HCT116 (cell line): ENCODE results near the gene TAF3. TPM values are rescaled to one million over a fixed set of nuclear protein-coding genes. Genes with fewer than 3 reads are reported as not detected.

Source experiments
- ATAC-seq: fragments of 200-7000 bp; cut with Tn5 transposase; 2 replicates; pipeline ENCODE4 v1.9.1; 2020; ENCODE audit warnings: mild to moderate bottlenecking, moderate library complexity
- BruUV-seq: library from RNA; stranded (reverse); fragments of 400-500 nt; replicated peaks from 2 replicates; lab custom pipeline; 2021; lab: Mats Ljungman, UMichigan
- CTCF ChIA-PET: fragments of 300-600 bp; sonication (Branson Sonifier 250); formaldehyde crosslinking; loops from one replicate; lab custom pipeline; 2021; ENCODE audit warnings: antibody characterized with exemption; lab: Charles Lee
- POLR2A ChIA-PET: fragments of 300-600, 350-600 bp; sonication (Branson Sonifier 250); formaldehyde crosslinking; loops from one replicate; lab custom pipeline; 2021; ENCODE audit warnings: antibody characterized with exemption; lab: Charles Lee
- RAD21 ChIA-PET, 2 experiments: fragments of 300-600 bp; sonication (Branson Sonifier 250); formaldehyde crosslinking; loops; one replicate each; lab custom pipeline; 2023; ENCODE audit warnings: low total read pairs in 2 of 2; ENCODE audit not compliant: uncharacterized antibody in 2 of 2, unreplicated experiment in 2 of 2, low non-redundant PET in 1 of 2; lab: Charles Lee
- DNase-seq: peaks from one replicate; pipeline ENCODE4 v3.0.0-alpha.2; 2010; ENCODE audit warnings: low read depth, low spot score
- H2AFZ ChIP-seq: fragments of 200-600 bp; shearing (Covaris generic), sonication (generic); 2 replicates; pipeline ENCODE4 v1.6.1; 2017; ENCODE audit warnings: low read depth, mixed run types, mixed read lengths, antibody characterized with exemption, low read length; ENCODE audit not compliant: poor library complexity, severe bottlenecking
- H3K27ac ChIP-seq: 2 replicates; pipeline ENCODE4 v1.5.1; 2012; ENCODE audit warnings: low read depth, low read length
- H3K27me3 ChIP-seq: fragments of 200-600 bp; sonication (generic); 2 replicates; pipeline ENCODE4 v1.6.1; 2016; ENCODE audit warnings: mixed run types, low read length, mixed read lengths; ENCODE audit not compliant: insufficient read depth
- H3K36me3 ChIP-seq, 2 experiments: fragments of 200-500 bp in 1 of 2; fragments of 200-600 bp in 1 of 2; sonication (Bioruptor generic) in 1 of 2; sonication (generic) in 1 of 2; 2 replicates each; pipeline versions ENCODE4 v1.5.1 to v1.6.1; 2014 to 2016; ENCODE audit warnings: low read length in 2 of 2, inconsistent platforms in 1 of 2, mixed read lengths in 1 of 2, mixed run types in 1 of 2; ENCODE audit not compliant: insufficient read depth in 2 of 2, control insufficient read depth in 1 of 2
- H3K4me1 ChIP-seq, 2 experiments: fragments of 200-600 bp in 1 of 2; sonication (generic) in 1 of 2; 2 replicates each; pipeline versions ENCODE4 v1.5.1 to v1.6.1; 2012 to 2017; ENCODE audit warnings: low read length in 2 of 2, inconsistent platforms in 1 of 2, mild to moderate bottlenecking in 1 of 2, mixed read lengths in 1 of 2, mixed run types in 1 of 2, moderate library complexity in 1 of 2; ENCODE audit not compliant: insufficient read depth in 2 of 2, control insufficient read depth in 1 of 2
- H3K4me2 ChIP-seq: fragments of 200-600 bp; sonication (generic); 2 replicates; pipeline ENCODE4 v1.6.1; 2017; ENCODE audit warnings: mixed run types, low read length, mixed read lengths
- H3K4me3 ChIP-seq, 2 experiments: fragments of 200-600 bp in 1 of 2; sonication (generic) in 1 of 2; replicated peaks in 1 of 2; 2 replicates each; pipeline ENCODE4 v1.5.1; 2011 to 2016; ENCODE audit warnings: low read length in 2 of 2, control low read depth in 1 of 2, low read depth in 1 of 2, mild to moderate bottlenecking in 1 of 2, mixed read lengths in 1 of 2, mixed run types in 1 of 2
- H3K79me2 ChIP-seq: fragments of 200-600 bp; sonication (generic); 2 replicates; pipeline ENCODE4 v1.6.1; 2017; ENCODE audit warnings: mild to moderate bottlenecking, mixed run types, low read length, moderate library complexity, mixed read lengths; ENCODE audit not compliant: insufficient read depth
- H3K9ac ChIP-seq: fragments of 200-600 bp; sonication (generic); 2 replicates; pipeline ENCODE4 v1.6.1; 2016; ENCODE audit warnings: low read length, mixed read lengths
- H3K9me2 ChIP-seq: fragments of 200-600 bp; sonication (generic), shearing (Covaris generic); 2 replicates; pipeline ENCODE4 v1.6.1; 2017; ENCODE audit warnings: mixed run types, mild to moderate bottlenecking, moderate library complexity; ENCODE audit not compliant: insufficient read depth
- H3K9me3 ChIP-seq, 2 experiments: fragments of 200-500 bp in 1 of 2; fragments of 200-600 bp in 1 of 2; sonication (Bioruptor generic) in 1 of 2; sonication (generic) in 1 of 2; 2 replicates each; pipeline ENCODE4 v1.6.1; 2014 to 2017; ENCODE audit warnings: low read length in 2 of 2, mixed read lengths in 2 of 2, inconsistent platforms in 1 of 2, low read depth in 1 of 2, mild to moderate bottlenecking in 1 of 2, mixed run types in 1 of 2, moderate library complexity in 1 of 2; ENCODE audit not compliant: control insufficient read depth in 1 of 2, insufficient read depth in 1 of 2
- H4K20me1 ChIP-seq: fragments of 200-600 bp; sonication (generic), shearing (Covaris generic); 2 replicates; pipeline ENCODE4 v1.6.1; 2017; ENCODE audit warnings: mixed run types, mild to moderate bottlenecking, moderate library complexity; ENCODE audit not compliant: insufficient read depth
- ATF3 ChIP-seq: IDR thresholded peaks from 2 replicates; pipeline ENCODE4 v1.6.1; 2012
- CEBPB ChIP-seq: IDR thresholded peaks from 2 replicates; pipeline ENCODE4 v1.6.1; 2012; ENCODE audit warnings: low read depth
- EGR1 ChIP-seq: IDR thresholded peaks from 2 replicates; pipeline ENCODE4 v1.6.1; 2012; ENCODE audit warnings: low read depth
- ELF1 ChIP-seq: IDR thresholded peaks from 2 replicates; pipeline ENCODE4 v1.6.1; 2012; ENCODE audit warnings: low read depth, borderline replicate concordance
- EZH2 ChIP-seq: fragments of 200-600 bp; sonication (generic); IDR thresholded peaks from 2 replicates; pipeline ENCODE4 v1.6.1; 2017; ENCODE audit warnings: antibody characterized with exemption, mixed run types
- FOSL1 ChIP-seq: IDR thresholded peaks from 2 replicates; pipeline ENCODE4 v1.6.1; 2012; ENCODE audit warnings: low read depth
- POLR2A ChIP-seq: IDR thresholded peaks from 2 replicates; pipeline ENCODE4 v1.7.0; 2011; ENCODE audit warnings: borderline replicate concordance; ENCODE audit not compliant: insufficient read depth, insufficient read length; ENCODE audit errors: extremely low read depth
- POLR2AphosphoS5 ChIP-seq: IDR thresholded peaks from 2 replicates; pipeline ENCODE4 v1.6.1; 2011; ENCODE audit warnings: mild to moderate bottlenecking, low read depth, low read length, moderate library complexity
- REST ChIP-seq: IDR thresholded peaks from 2 replicates; pipeline ENCODE4 v1.6.1; 2012; ENCODE audit warnings: low read depth
- SP1 ChIP-seq: IDR thresholded peaks from 2 replicates; pipeline ENCODE4 v1.6.1; 2012; ENCODE audit warnings: low read depth
- SRF ChIP-seq: IDR thresholded peaks from 2 replicates; pipeline ENCODE4 v1.6.1; 2012; ENCODE audit warnings: low read depth
- ZFX ChIP-seq: fragments of 450-650 bp; IDR thresholded peaks from 2 replicates; pipeline ENCODE4 v1.6.1; 2017
- intact Hi-C: fragments of 100-400 bp; cut with micrococcal nuclease; formaldehyde crosslinking; loops from 2 replicates; pipeline ENCODE4 v1.10.0; 2022
- total RNA-seq: library from RNA; stranded (reverse); gene quantifications from one replicate; pipeline ENCODE4 v1.2.1, GENCODE V29; 2021; ENCODE audit not compliant: unreplicated experiment

Gene TAF3
- total RNA-seq, 1 experiment from 2014 or later = 8.0 TPM

- H3K4me2 ChIP-seq = no peak overlapping the region
- ChIA-PET RAD21 (no interaction called here), POLR2A (no interaction called here), CTCF (no interaction called here)
- intact Hi-C loops = no loop called here
- ATAC-seq = no peak
- TF ChIP-seq POLR2AphosphoS5 (no peak), ZFX (no peak), FOSL1 (no peak), EZH2 (no peak), EGR1 (no peak), REST (no peak), ATF3 (no peak), SP1 (no peak), SRF (no peak), POLR2A (no peak), CEBPB (no peak), ELF1 (no peak)
- H3K4me3 ChIP-seq = no peak overlapping the region
- peaks cover 0 to 7% of the 10 kb centered on the region in 2 experiments; a peak in 2 of 4 replicates for H3K4me1 ChIP-seq
- DNase-seq = no peak
- H4K20me1 ChIP-seq = no peaks in the 10 kb centered on the region
- no peak overlapping the region for H3K9ac ChIP-seq
- H3K9me2 ChIP-seq = no peaks in the 10 kb centered on the region
- BruUV-seq = no TSS peak
- no peak overlapping the region for H2AFZ ChIP-seq
- H3K9me3 ChIP-seq = no peaks in the 10 kb centered on the region
- no peaks in the 10 kb centered on the region for H3K79me2 ChIP-seq
- H3K27me3 ChIP-seq = no peaks in the 10 kb centered on the region
- H3K27ac ChIP-seq = no peak overlapping the region
- H3K36me3 ChIP-seq = no peaks in the 10 kb centered on the region
Measured at GRCh38 chr10:8058274-8059111, 240.2 kb downstream of the TAF3 start.
